ENCODE measurements around the gene ANXA2R. TPM values are rescaled to one million over a fixed set of nuclear protein-coding genes. Genes with fewer than 3 reads are reported as not detected.

ANXA2R gene
- total and polyA plus RNA-seq, 9 of the 15 experiments (the other 6 are each of a cell fraction or from before 2014, with no cell fraction given): 2.1 to 4.8 (median 3.4) TPM

GRCh38 chr5:43042626-43043399 is 2.7 kb upstream of the ANXA2R start (continued):
- TF ChIP-seq BCLAF1 (IDR thresholded peaks at IDR 0.05; ENCODE audit: borderline replicate concordance in 1 of 2, control insufficient read depth in 1 of 2, low read depth in 2 of 2, low read length in 1 of 2) (peak in 1 of 2 experiments; percentile 81; a peak in 1 of 4 replicates), SMC3 (conservative IDR thresholded peaks at IDR 0.05; ENCODE audit: insufficient read depth, low read depth, low read length) (no peak), SNRNP70 (optimal IDR thresholded peaks at IDR 0.05; ENCODE audit: low read depth, low read length) (no peak), NFRKB (IDR thresholded peaks at IDR 0.05; ENCODE audit: low read depth) (peak; percentile 84; the same call in 1 of the 2 replicates), PHF8 (IDR thresholded peaks at IDR 0.05; ENCODE audit: borderline replicate concordance, low read length) (peak; percentile 38; the same call in 1 of the 2 replicates), ESRRA (IDR thresholded peaks at IDR 0.05; ENCODE audit: borderline replicate concordance, low read depth) (no peak), CTCF (IDR thresholded peaks at IDR 0.05 in 2 of 3, conservative IDR thresholded peaks at IDR 0.05 in 1 of 3; ENCODE audit: insufficient read depth in 2 of 3, low read depth in 1 of 3, low read length in 3 of 3) (peak; percentile 44 to 68 (median 55); a peak in 5 of 6 replicates), ZNF609 (CRISPR knock-in tag; IDR thresholded peaks at IDR 0.05; ENCODE audit: borderline replicate concordance) (0 out of 2 replicates have a peak, but pooled peaks have one; percentile 13), HEY1 (CRISPR knock-in tag; IDR thresholded peaks at IDR 0.05; ENCODE audit: borderline replicate concordance) (no peak), XRCC3 (IDR thresholded peaks at IDR 0.05) (no peak)
- TF ChIP-seq, protein P1, sequence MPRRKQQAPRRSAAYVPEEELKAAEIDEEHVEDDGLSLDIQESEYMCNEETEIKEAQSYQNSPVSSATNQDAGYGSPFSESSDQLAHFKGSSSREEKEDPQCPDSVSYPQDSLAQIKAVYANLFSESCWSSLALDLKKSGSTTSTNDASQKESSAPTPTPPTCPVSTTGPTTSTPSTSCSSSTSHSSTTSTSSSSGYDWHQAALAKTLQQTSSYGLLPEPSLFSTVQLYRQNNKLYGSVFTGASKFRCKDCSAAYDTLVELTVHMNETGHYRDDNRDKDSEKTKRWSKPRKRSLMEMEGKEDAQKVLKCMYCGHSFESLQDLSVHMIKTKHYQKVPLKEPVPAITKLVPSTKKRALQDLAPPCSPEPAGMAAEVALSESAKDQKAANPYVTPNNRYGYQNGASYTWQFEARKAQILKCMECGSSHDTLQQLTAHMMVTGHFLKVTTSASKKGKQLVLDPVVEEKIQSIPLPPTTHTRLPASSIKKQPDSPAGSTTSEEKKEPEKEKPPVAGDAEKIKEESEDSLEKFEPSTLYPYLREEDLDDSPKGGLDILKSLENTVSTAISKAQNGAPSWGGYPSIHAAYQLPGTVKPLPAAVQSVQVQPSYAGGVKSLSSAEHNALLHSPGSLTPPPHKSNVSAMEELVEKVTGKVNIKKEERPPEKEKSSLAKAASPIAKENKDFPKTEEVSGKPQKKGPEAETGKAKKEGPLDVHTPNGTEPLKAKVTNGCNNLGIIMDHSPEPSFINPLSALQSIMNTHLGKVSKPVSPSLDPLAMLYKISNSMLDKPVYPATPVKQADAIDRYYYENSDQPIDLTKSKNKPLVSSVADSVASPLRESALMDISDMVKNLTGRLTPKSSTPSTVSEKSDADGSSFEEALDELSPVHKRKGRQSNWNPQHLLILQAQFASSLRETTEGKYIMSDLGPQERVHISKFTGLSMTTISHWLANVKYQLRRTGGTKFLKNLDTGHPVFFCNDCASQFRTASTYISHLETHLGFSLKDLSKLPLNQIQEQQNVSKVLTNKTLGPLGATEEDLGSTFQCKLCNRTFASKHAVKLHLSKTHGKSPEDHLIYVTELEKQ (CRISPR knock-in tag; IDR thresholded peaks at IDR 0.05): peak; percentile 52; the same call in 1 of the 2 replicates

Data from K562 (cell line).